GM21825 (cell line): Measurements from ENCODE around the gene ZBTB8B.

Experiments
- ATAC-seq: cut with Tn5 transposase; IDR thresholded peaks from one replicate; pipeline ENCODE4 v1.9.1; 2021; ENCODE audit warnings: mild to moderate bottlenecking, moderate library complexity; ENCODE audit not compliant: unreplicated experiment

The ZBTB8B gene

DNA sequence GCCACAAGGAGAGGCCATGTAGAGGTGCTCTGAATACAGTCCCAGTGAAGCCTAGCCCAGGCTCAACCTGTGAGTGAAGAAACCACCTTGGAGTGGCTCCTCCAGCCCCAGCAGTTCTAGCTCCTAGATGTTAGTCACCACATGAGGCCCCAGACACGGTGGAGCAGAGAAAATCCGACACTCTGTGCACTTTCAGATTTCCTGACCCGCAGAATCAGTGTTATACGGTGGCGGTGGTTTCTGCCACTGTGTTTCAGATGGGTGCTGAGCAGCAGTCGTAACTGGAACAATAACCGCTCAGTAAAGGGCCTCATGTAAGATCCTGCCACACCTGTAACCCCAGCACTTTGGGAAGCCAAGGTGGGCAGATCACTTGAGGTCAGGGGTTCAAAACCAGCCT, 38.3 kb downstream of the ZBTB8B start:
- ATAC-seq: no peak

- no peak for ATAC-seq
Measured at GRCh38 chr1:32507021-32507420, 42.1 kb downstream of the ZBTB8B start.

- ATAC-seq: no peak
Measured at GRCh38 chr1:32508761-32509160, 43.9 kb downstream of the ZBTB8B start.

GRCh38 chr1:32509939-32510338, 45.1 kb downstream of the ZBTB8B start:
- no peak for ATAC-seq
